K562 (cell line): ENCODE data around the gene CARD11. TPM values are rescaled to one million over a fixed set of nuclear protein-coding genes. Genes with fewer than 3 reads are reported as not detected.

Source experiments
- ATAC-seq: fragments of 200-7000 bp; cut with Tn5 transposase; 3 replicates; pipeline ENCODE4 v1.9.1; 2020; ENCODE audit warnings: moderate library complexity
- BruUV-seq: library from RNA; stranded (reverse); fragments of 400-500 nt; replicated peaks from 2 replicates; lab custom pipeline; 2021; lab: Mats Ljungman, UMichigan
- CTCF ChIA-PET: fragments of 300-600 bp; formaldehyde crosslinking; extraction: SDS; loops from one replicate; lab custom pipeline; 2021; ENCODE audit warnings: low intra/inter-chr PET ratio; lab: Yijun Ruan, JAX
- POLR2A ChIA-PET: fragments of 300-600, 350-650 bp; sonication (Branson Sonifier 250); formaldehyde crosslinking; extraction: SDS; loops from one replicate; lab custom pipeline; 2021; ENCODE audit warnings: antibody characterized with exemption, inconsistent platforms; lab: Yijun Ruan, JAX
- DNase-seq, 4 experiments: peaks; one replicate each; pipeline versions ENCODE4 v3.0.0 to v3.0.0-alpha.2; 2011 to 2018; ENCODE audit warnings: low spot score in 3 of 4, mixed read lengths in 3 of 4; ENCODE audit errors: extremely low read depth in 1 of 4
- FAIRE-seq: peaks from 2 replicates; lab custom pipeline; 2011; peaks lifted over from hg19 to GRCh38; lab: Jason Lieb, UNC
- H2AFZ ChIP-seq: 2 replicates; pipeline ENCODE4 v1.6.0; 2011; ENCODE audit warnings: low read depth, low read length, control low read depth, inconsistent platforms
- H3K27ac ChIP-seq: fragments of 200-600 bp; 3 replicates; pipeline ENCODE4 v1.8.0; 2011; ENCODE audit warnings: low read depth, mild to moderate bottlenecking, control low read depth, inconsistent platforms, low read length, moderate library complexity, mixed read lengths; ENCODE audit errors: extremely low read depth
- H3K27me3 ChIP-seq, 2 experiments: fragments of 300-600 bp in 1 of 2; 2 replicates in 1 of 2; 3 replicates in 1 of 2; pipeline versions ENCODE4 v1.6.0 to v1.8.0; 2011; ENCODE audit warnings: inconsistent platforms in 2 of 2, low read length in 2 of 2, mild to moderate bottlenecking in 1 of 2, mixed read lengths in 1 of 2, moderate library complexity in 1 of 2; ENCODE audit not compliant: control insufficient read depth in 2 of 2, insufficient read depth in 2 of 2
- H3K36me3 ChIP-seq: fragments of 300-600 bp; 3 replicates; pipeline ENCODE4 v1.8.0; 2011; ENCODE audit warnings: mild to moderate bottlenecking, low read length, inconsistent platforms; ENCODE audit not compliant: control insufficient read depth, insufficient read depth
- H3K4me1 ChIP-seq, 2 experiments: fragments of 200-600 bp in 1 of 2; replicated peaks in 1 of 2; 2 replicates in 1 of 2; 3 replicates in 1 of 2; pipeline versions ENCODE4 v1.5.1 to v1.8.0; 2011; ENCODE audit warnings: inconsistent platforms in 2 of 2, low read length in 2 of 2, mild to moderate bottlenecking in 1 of 2, mixed read lengths in 1 of 2, moderate library complexity in 1 of 2; ENCODE audit not compliant: control insufficient read depth in 2 of 2, insufficient read depth in 2 of 2
- H3K4me2 ChIP-seq: 2 replicates; pipeline ENCODE4 v1.6.1; 2011; ENCODE audit warnings: low read length, control low read depth, inconsistent platforms, mixed read lengths; ENCODE audit not compliant: insufficient read depth
- H3K4me3 ChIP-seq: fragments of 200-600 bp; sonication (generic), shearing (Covaris generic); 2 replicates; pipeline ENCODE4 v1.5.1; 2016; ENCODE audit warnings: control low read depth, inconsistent platforms
- H3K79me2 ChIP-seq: fragments of 200-600 bp; 3 replicates; pipeline ENCODE4 v1.8.0; 2011; ENCODE audit warnings: low read length, inconsistent platforms; ENCODE audit not compliant: control insufficient read depth, insufficient read depth
- H3K9ac ChIP-seq, 2 experiments: 2 replicates each; pipeline versions ENCODE4 v1.6.0 to v1.6.1; 2011; ENCODE audit warnings: low read depth in 2 of 2, low read length in 2 of 2, control low read depth in 1 of 2, inconsistent platforms in 1 of 2, mild to moderate bottlenecking in 1 of 2, mixed read lengths in 1 of 2; ENCODE audit not compliant: insufficient read depth in 1 of 2
- H3K9me1 ChIP-seq: one replicate; pipeline ENCODE4 v1.6.0; 2011; ENCODE audit warnings: inconsistent platforms, mild to moderate bottlenecking, low read length, moderate library complexity; ENCODE audit not compliant: control insufficient read depth, insufficient read depth
- H3K9me3 ChIP-seq: replicated peaks from 2 replicates; pipeline ENCODE4 v1.5.1; 2011; ENCODE audit warnings: low read depth, low read length, inconsistent platforms; ENCODE audit not compliant: control insufficient read depth, insufficient read depth
- H4K20me1 ChIP-seq: replicated peaks from 2 replicates; pipeline ENCODE4 v1.6.1; 2011; ENCODE audit warnings: low read length, inconsistent platforms, mixed read lengths; ENCODE audit not compliant: control insufficient read depth, insufficient read depth
- ASH1L ChIP-seq: fragments of 450-650 bp; IDR thresholded peaks from 2 replicates; pipeline ENCODE4 v1.6.1; 2018; ENCODE audit warnings: borderline replicate concordance, mild to moderate bottlenecking, low read depth; ENCODE audit not compliant: partially characterized antibody
- CREB3L1 ChIP-seq: fragments of 450-650 bp; IDR thresholded peaks from 2 replicates; pipeline ENCODE4 v1.6.1; 2014; ENCODE audit warnings: low read depth, mild to moderate bottlenecking, moderate library complexity, borderline replicate concordance
- DACH1 ChIP-seq: fragments of 450-650 bp; IDR thresholded peaks from 2 replicates; pipeline ENCODE4 v1.6.1; 2018; ENCODE audit not compliant: partially characterized antibody
- KLF1 ChIP-seq: fragments of 450-650 bp; IDR thresholded peaks from 2 replicates; pipeline ENCODE4 v1.6.1; 2016; ENCODE audit warnings: missing genetic modification characterization, missing compliant biosample characterization
- RNF219 ChIP-seq: fragments of 250-450 bp; sonication (Bioruptor Pico); IDR thresholded peaks from 2 replicates; pipeline ENCODE4 v1.5.0; 2022; ENCODE audit warnings: mild to moderate bottlenecking
- ZFPM2 ChIP-seq: fragments of 250-450 bp; sonication (Bioruptor Pico); IDR thresholded peaks from 2 replicates; pipeline ENCODE4 v1.5.1; 2022; ENCODE audit warnings: mild to moderate bottlenecking
- ZSCAN29 ChIP-seq: fragments of 450-650 bp; IDR thresholded peaks from 2 replicates; pipeline ENCODE4 v1.6.1; 2017
- WGBS: fragments of 100-300 bp; shearing (Covaris generic); methylation state at CpG from one replicate; pipeline ENCODE4 v1.1.6; 2016; ENCODE audit warnings: low coverage, mixed read lengths; ENCODE audit not compliant: insufficient coverage; ENCODE audit errors: missing lambda C conversion rate; 5-methylcytosine and 5-hydroxymethylcytosine counted together
- in situ Hi-C: fragments of 300-500 bp; cut with MboI; formaldehyde crosslinking; loops from 4 replicates; pipeline ENCODE4 v1.15.0; 2018; ENCODE audit warnings: inconsistent platforms, mixed read lengths
- intact Hi-C: fragments of 100-400 bp; cut with micrococcal nuclease; formaldehyde crosslinking; loops from 2 replicates; pipeline ENCODE4 v1.14.2; 2022
- polyA plus RNA-seq, 8 experiments: library from polyadenylated mRNA; depleted of rRNA in 4 of 8; stranded (reverse) in 5 of 8; unstranded in 3 of 8; fragments of >200 nt; fragmentation: Nextera tagmentation in 2 of 8; fragmentation: Illumina TruSeq in 1 of 8; extraction: Ambion mirVana in 2 of 8; extraction: Trizol in 1 of 8; gene quantifications; 2 replicates each; pipeline versions ENCODE4 v1.2.1 to v1.2.3, GENCODE V29; 2011 to 2014; ENCODE audit warnings: inconsistent platforms in 1 of 8, missing spikeins in 1 of 8
- total RNA-seq, 7 experiments: library from RNA; depleted of rRNA in 6 of 7; stranded (reverse); fragments of >200 nt in 6 of 7; fragmentation: Illumina TruSeq in 2 of 7; extraction: Trizol in 2 of 7; gene quantifications; 2 replicates each; pipeline versions ENCODE4 v1.2.1 to v1.2.3, GENCODE V29; 2011 to 2021; ENCODE audit warnings: low replicate concordance in 1 of 7

Gene CARD11
- total and polyA plus RNA-seq, 9 of the 15 experiments (the other 6 are each of a cell fraction or from before 2014, with no cell fraction given), result 0.07 to 12.8 (median 5.7) TPM

- Histone ChIP-seq H3K79me2 (no peaks in the 10 kb centered on the region), H3K9ac (peak overlapping the region in 1 of 2 experiments; percentile 33; a peak in 2 of 4 replicates), H3K4me2 (peak overlapping the region; percentile 51), H3K27ac (no peak overlapping the region), H3K36me3 (no peaks in the 10 kb centered on the region), H3K27me3 (peaks cover 0 to 5% of the 10 kb centered on the region in 2 experiments; a peak in 1 of 5 replicates), H3K9me3 (no peaks in the 10 kb centered on the region), H3K9me1 (no peaks in the 10 kb centered on the region), H3K4me3 (no peak overlapping the region), H3K4me1 (peaks cover 0 to 15% of the 10 kb centered on the region in 2 experiments; a peak in 3 of 5 replicates), H4K20me1 (no peaks in the 10 kb centered on the region), H2AFZ (peak overlapping the region; percentile 75)
- FAIRE-seq (peak; percentile 91), DNase-seq (peak; percentile 41 to 78 (median 59)), ATAC-seq (peak; percentile 96)
- WGBS, result 4% methylated on average over 15 of the region's 18 CpGs
- in situ Hi-C loops (loop anchor here (25.0 kb wide), 1 partner anchor 1024 kb away; no protein-coding TSS in a partner anchor), intact Hi-C loops (loop anchor here (10.0 kb wide), 1 partner anchor 201 kb away; no protein-coding TSS in a partner anchor)
- BruUV-seq, result no TSS peak
- ChIA-PET CTCF (no interaction called here), POLR2A (interaction anchor here (0.6 kb wide), 1 partner anchor 24 kb away, joined by 3 read pairs; no protein-coding TSS in a partner anchor)
- TF ChIP-seq CREB3L1 (no peak), RNF219 (CRISPR knock-in tag) (no peak), ASH1L (no peak), ZSCAN29 (no peak), KLF1 (tag) (no peak), DACH1 (no peak), ZFPM2 (CRISPR knock-in tag) (no peak)
Observed at GRCh38 chr7:2863461-2864066, 180.1 kb downstream of the CARD11 start.
